Esophagus (tissue), 2 donors: Measurements from ENCODE around the gene KCNK5. TPM values are rescaled to one million over a fixed set of nuclear protein-coding genes. Genes with fewer than 3 reads are reported as not detected.
A peak's percentile ranks its signal among the peaks of the same experiment; 100 is the strongest.

Source experiments
- H3K27ac ChIP-seq, 2 donors: one replicate each; pipeline ENCODE4 v1.5.1; 2013; ENCODE audit warnings: low read depth in 2 of 2, mild to moderate bottlenecking in 2 of 2, inconsistent platforms in 1 of 2, low read length in 1 of 2, moderate library complexity in 1 of 2
- H3K27me3 ChIP-seq, 2 donors: one replicate each; pipeline ENCODE4 v1.6.1; 2013; ENCODE audit warnings: low read length in 2 of 2, control low read depth in 1 of 2, mild to moderate bottlenecking in 1 of 2; ENCODE audit not compliant: insufficient read depth in 2 of 2, control insufficient read depth in 1 of 2
- H3K36me3 ChIP-seq, 2 donors: one replicate each; pipeline ENCODE4 v1.6.1; 2013; ENCODE audit warnings: low read length in 1 of 2; ENCODE audit not compliant: control insufficient read depth in 2 of 2, insufficient read depth in 2 of 2
- H3K4me1 ChIP-seq, 2 donors: one replicate each; pipeline ENCODE4 v1.6.1; 2013; ENCODE audit warnings: low read length in 1 of 2; ENCODE audit not compliant: control insufficient read depth in 2 of 2, insufficient read depth in 2 of 2
- H3K4me3 ChIP-seq, 2 donors: one replicate each; pipeline ENCODE4 v1.5.1; 2013; ENCODE audit warnings: low read length in 2 of 2, mild to moderate bottlenecking in 2 of 2, low read depth in 1 of 2, moderate library complexity in 1 of 2
- H3K9me3 ChIP-seq, 2 donors: one replicate each; pipeline ENCODE4 v1.6.1; 2013; ENCODE audit warnings: mild to moderate bottlenecking in 2 of 2, low read depth in 1 of 2, low read length in 1 of 2, moderate library complexity in 1 of 2; ENCODE audit not compliant: control insufficient read depth in 2 of 2, insufficient read depth in 1 of 2
- WGBS, 2 donors: extraction: QIAGEN DNeasy Blood & Tissue Kit; methylation state at CpG; one replicate each; pipeline ENCODE4 v1.1.7; 2013; 5-methylcytosine and 5-hydroxymethylcytosine counted together
- polyA plus RNA-seq, 2 donors: library from polyadenylated mRNA; stranded (reverse); fragments of 200-250 nt; gene quantifications; one replicate each; pipeline ENCODE4 v1.2.3, GENCODE V29; 2013
- donor health status: healthy with polysubstance abuse.
- donor health status: Bipolar disorder and iron deficiency.

The KCNK5 gene
- polyA plus RNA-seq, 2 donors, result 2.5 to 2.7 TPM

GRCh38 chr6:39247667-39248194, 18.5 kb upstream of the KCNK5 start:
- Histone ChIP-seq H3K36me3 (no peaks in the 10 kb centered on the region), H3K9me3 (no peaks in the 10 kb centered on the region), H3K4me1 (no peaks in the 10 kb centered on the region), H3K27me3 (no peaks in the 10 kb centered on the region), H3K4me3 (no peak overlapping the region), H3K27ac (no peak overlapping the region)
- WGBS, 2 donors, result 87 to 91% methylated on average over 5 of the region's 5 CpGs

- Histone ChIP-seq H3K9me3 (no peaks in the 10 kb centered on the region), H3K27me3 (no peaks in the 10 kb centered on the region), H3K36me3 (no peaks in the 10 kb centered on the region), H3K27ac (peak overlapping the region; percentile 18 to 36), H3K4me3 (no peak overlapping the region), H3K4me1 (peaks cover 0 to 13% of the 10 kb centered on the region in 2 donors)
- WGBS, 2 donors, result 44 to 55% methylated on average over 9 of the region's 9 CpGs
Observed at GRCh38 chr6:39243809-39244208, 14.5 kb upstream of the KCNK5 start.

GRCh38 chr6:39240155-39240757, 11.0 kb upstream of the KCNK5 start:
- Histone ChIP-seq H3K9me3 (no peaks in the 10 kb centered on the region), H3K36me3 (no peaks in the 10 kb centered on the region), H3K27ac (peak overlapping the region; percentile 69), H3K27me3 (no peaks in the 10 kb centered on the region), H3K4me3 (no peak overlapping the region), H3K4me1 (peaks cover 0 to 13% of the 10 kb centered on the region in 2 donors)
- 53 to 58% methylated on average over 3 of the region's 3 CpGs for WGBS, 2 donors

DNA sequence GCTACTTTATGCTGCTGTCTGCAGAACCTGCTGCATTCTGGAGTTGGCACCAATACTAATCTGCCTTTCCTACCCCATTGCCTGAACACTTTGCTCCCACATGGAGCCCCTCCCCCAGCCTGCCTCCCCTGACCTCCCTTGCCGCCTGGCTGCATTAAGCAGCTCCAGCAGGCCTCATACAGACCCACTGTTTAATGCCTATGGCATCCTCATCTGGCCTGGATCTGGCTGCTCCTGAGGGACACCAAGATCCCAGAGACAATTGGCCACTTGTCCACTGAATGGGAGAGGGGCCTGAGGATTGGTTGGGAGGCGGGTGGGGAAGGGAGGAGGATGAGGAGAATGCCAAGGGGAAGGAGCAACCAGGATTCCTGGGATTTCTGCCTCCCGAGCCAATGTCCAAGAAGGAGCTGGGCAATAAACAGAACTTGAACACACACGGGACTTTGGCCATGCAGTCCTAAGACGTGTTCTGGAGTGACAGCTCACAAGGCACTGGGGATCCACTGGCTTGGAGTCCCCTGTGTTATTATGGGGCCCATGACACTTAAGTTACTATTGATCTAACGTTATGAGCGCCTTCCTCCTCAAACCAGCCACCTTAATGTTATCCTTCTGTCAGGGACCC, 10.4 kb upstream of the KCNK5 start:
- Histone ChIP-seq H3K27me3 (no peaks in the 10 kb centered on the region), H3K36me3 (no peaks in the 10 kb centered on the region), H3K4me1 (peaks cover 0 to 13% of the 10 kb centered on the region in 2 donors), H3K9me3 (no peaks in the 10 kb centered on the region), H3K4me3 (no peak overlapping the region), H3K27ac (peak overlapping the region; percentile 51 to 69)
- WGBS, 2 donors, result 55 to 69% methylated on average over 7 of the region's 7 CpGs

DNA sequence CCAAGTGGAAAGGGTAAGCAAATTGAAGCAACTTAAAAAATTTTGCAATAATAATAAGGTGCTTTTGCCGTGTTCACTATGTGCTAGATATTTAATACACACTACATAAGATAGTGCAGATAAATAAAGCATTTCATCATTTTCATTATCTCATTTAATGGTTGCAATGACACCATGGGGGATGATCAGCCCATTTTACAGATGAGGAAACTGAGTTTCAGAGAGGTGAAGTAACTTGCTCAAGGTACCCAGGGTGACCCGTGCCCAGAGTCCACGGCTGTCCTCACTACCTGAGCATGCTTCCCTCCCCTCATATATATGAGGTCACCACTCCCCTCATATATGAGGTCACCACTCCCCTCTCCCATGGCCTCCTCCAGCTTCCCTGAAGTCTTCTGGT, 7.5 kb upstream of the KCNK5 start:
- WGBS, 2 donors, result 91 to 94% methylated on average over 3 of the region's 3 CpGs
- no peaks in the 10 kb centered on the region for H3K36me3 ChIP-seq
- no peak overlapping the region for H3K4me3 ChIP-seq
- H3K4me1 ChIP-seq, result peaks cover 0 to 13% of the 10 kb centered on the region in 2 donors
- no peaks in the 10 kb centered on the region for H3K9me3 ChIP-seq
- H3K27ac ChIP-seq, result no peak overlapping the region
- no peaks in the 10 kb centered on the region for H3K27me3 ChIP-seq

- 81 to 87% methylated on average over 8 of the region's 8 CpGs for WGBS, 2 donors
- H3K27ac ChIP-seq, result no peak overlapping the region
Observed at GRCh38 chr6:39233333-39233732, 4.1 kb upstream of the KCNK5 start.

DNA sequence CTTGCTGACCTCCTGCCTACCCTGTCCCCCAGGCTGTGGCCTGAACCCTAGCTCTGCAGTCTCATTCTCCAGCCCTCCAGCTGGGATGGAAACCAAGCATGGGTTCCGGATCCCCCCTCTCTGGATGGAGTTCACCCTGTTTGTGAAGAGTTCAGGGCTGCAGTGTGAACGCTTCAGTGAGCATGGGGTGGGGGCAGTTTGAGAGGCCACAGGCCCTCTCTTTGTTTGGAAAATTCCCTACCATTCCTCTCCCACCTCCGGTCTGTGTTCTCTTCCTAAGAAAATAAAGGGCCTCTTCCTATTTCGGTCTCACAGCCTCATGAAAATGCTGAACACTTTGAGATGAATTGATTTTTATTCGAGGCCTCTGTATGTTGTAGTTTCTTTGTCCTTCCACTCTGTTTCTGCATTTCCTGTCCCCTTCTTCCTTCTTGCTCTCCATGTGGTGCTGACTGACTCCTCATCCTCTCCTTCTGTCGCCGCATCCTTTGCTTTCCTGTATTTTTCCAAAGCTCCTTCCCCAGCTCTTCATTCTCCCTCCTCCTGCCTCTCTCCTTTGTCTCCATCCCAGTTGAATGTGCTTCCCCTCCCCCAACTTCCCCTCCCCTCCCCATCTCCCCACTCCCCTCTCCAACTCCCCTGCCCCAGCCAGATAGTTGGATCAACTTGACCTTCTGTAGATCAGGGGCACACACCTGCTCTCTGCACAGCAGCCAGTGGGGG, 2.4 kb upstream of the KCNK5 start:
- 83 to 88% methylated on average over 7 of the region's 7 CpGs for WGBS, 2 donors
- peaks cover 0 to 19% of the 10 kb centered on the region in 2 donors for H3K4me1 ChIP-seq
- no peak overlapping the region for H3K4me3 ChIP-seq
- no peaks in the 10 kb centered on the region for H3K27me3 ChIP-seq
- H3K9me3 ChIP-seq, result no peaks in the 10 kb centered on the region
- no peaks in the 10 kb centered on the region for H3K36me3 ChIP-seq
- no peak overlapping the region for H3K27ac ChIP-seq

More at GRCh38 chr6:39233333-39233732, 4.1 kb upstream of the KCNK5 start:
- no peaks in the 10 kb centered on the region for H3K9me3 ChIP-seq
- H3K36me3 ChIP-seq, result no peaks in the 10 kb centered on the region
- no peaks in the 10 kb centered on the region for H3K27me3 ChIP-seq
- H3K4me1 ChIP-seq, result peaks cover 0 to 9% of the 10 kb centered on the region in 2 donors
- no peak overlapping the region for H3K4me3 ChIP-seq

DNA sequence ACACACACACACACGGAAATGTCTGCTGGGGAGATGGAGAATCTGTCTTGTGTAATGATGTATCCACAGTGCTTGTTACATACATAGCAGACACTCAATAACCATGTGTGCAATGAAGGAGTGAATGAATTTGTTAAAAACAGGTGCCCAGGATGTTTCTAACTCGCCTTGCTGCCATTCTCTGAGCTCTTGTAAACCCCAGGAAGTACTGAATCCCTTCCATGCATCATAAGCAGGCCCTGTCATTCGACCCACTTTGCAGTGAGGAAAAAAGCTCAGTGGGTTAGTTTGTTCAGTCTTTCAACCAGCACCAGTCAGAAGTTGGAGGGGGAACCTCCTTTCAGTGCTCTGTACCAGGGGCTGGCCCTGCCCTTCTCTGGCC, 1.4 kb upstream of the KCNK5 start:
- H3K27ac ChIP-seq, result no peak overlapping the region
- 76 to 86% methylated on average over 3 of the region's 3 CpGs for WGBS, 2 donors
- H3K4me1 ChIP-seq, result peaks cover 0 to 19% of the 10 kb centered on the region in 2 donors
- no peaks in the 10 kb centered on the region for H3K36me3 ChIP-seq
- H3K4me3 ChIP-seq, result no peak overlapping the region
- H3K9me3 ChIP-seq, result no peaks in the 10 kb centered on the region
- H3K27me3 ChIP-seq, result no peaks in the 10 kb centered on the region

DNA sequence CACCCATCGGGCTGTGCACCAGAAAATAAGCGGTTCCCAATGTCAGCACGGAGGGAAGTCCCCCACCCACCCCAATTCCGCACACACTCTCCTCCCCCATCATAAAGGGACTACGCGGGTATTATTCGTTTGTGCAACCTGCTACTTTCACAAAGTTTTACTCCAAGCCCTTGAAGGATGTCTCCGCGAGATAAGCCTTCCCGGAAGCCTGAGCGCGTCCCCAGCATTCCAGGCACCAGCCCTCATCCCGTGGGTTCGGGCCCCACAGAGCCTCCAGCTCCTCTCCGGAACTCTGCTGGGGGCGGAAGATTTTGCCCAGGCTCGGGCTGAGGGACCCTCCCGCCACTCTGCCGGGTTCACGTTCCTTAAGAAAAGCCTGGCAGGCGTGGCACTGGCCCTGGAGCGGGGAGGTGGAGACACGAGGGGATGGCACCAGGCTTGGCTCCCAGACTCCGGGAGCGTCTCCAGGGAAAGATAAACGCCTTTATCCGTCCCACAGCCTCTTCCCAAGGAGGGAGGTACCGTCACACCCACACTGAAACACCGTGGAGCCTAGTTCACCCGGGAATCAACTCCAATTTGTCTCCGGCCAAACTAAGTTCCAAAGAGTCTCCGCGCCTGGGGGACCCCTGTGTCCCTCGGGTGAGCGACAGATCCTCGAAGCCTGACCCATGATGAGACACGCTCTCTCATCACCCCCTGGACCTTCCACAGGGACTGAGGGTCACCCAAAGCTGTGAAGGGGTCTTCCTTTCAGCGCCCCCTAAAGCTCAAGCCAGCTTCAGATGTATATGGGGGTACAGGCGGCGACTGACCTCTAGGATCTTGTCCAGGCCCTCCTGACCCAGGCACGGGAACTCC, 934 bp downstream of the KCNK5 start:
- H3K4me3 ChIP-seq, result peak overlapping the region; percentile 54 to 56
- 11 to 23% methylated on average over 41 of the region's 41 CpGs for WGBS, 2 donors
- no peaks in the 10 kb centered on the region for H3K9me3 ChIP-seq
- H3K27ac ChIP-seq, result no peak overlapping the region
- H3K4me1 ChIP-seq, result peaks cover 0 to 19% of the 10 kb centered on the region in 2 donors
- H3K27me3 ChIP-seq, result no peaks in the 10 kb centered on the region
- H3K36me3 ChIP-seq, result no peaks in the 10 kb centered on the region
